IPS-15b (cell line): ENCODE results near the gene ARMC8.

Experiments used
- H3K27me3 ChIP-seq: one replicate; pipeline ENCODE4 v1.6.1; 2013; ENCODE audit warnings: low read length; ENCODE audit not compliant: control insufficient read depth, insufficient read depth
- H3K36me3 ChIP-seq: one replicate; pipeline ENCODE4 v1.6.1; 2013; ENCODE audit warnings: low read length; ENCODE audit not compliant: control insufficient read depth, insufficient read depth
- H3K4me1 ChIP-seq: one replicate; pipeline ENCODE4 v1.6.1; 2013; ENCODE audit warnings: mild to moderate bottlenecking, low read length; ENCODE audit not compliant: control insufficient read depth, insufficient read depth
- H3K4me3 ChIP-seq: one replicate; pipeline ENCODE4 v1.5.1; 2013; ENCODE audit warnings: low read depth, low read length
- H3K9ac ChIP-seq: one replicate; pipeline ENCODE4 v1.6.1; 2013; ENCODE audit warnings: low read depth, mild to moderate bottlenecking, low read length
- H3K9me3 ChIP-seq: one replicate; pipeline ENCODE4 v1.6.1; 2013; ENCODE audit warnings: mild to moderate bottlenecking, low read length; ENCODE audit not compliant: control insufficient read depth, insufficient read depth

Gene ARMC8

GRCh38 chr3:138338244-138338643 is 151.1 kb downstream of the ARMC8 start:
- no peaks in the 10 kb centered on the region for H3K27me3 ChIP-seq
- no peak overlapping the region for H3K4me3 ChIP-seq

GRCh38 chr3:138338811-138339210 is 151.7 kb downstream of the ARMC8 start:
- Histone ChIP-seq H3K4me1 (peaks cover 13% of the 10 kb centered on the region), H3K4me3 (no peak overlapping the region), H3K9ac (no peak overlapping the region), H3K9me3 (no peaks in the 10 kb centered on the region), H3K27me3 (no peaks in the 10 kb centered on the region), H3K36me3 (no peaks in the 10 kb centered on the region)

More at GRCh38 chr3:138338244-138338643, 151.1 kb downstream of the ARMC8 start:
- no peaks in the 10 kb centered on the region for H3K36me3 ChIP-seq
- peaks cover 13% of the 10 kb centered on the region for H3K4me1 ChIP-seq
- H3K9me3 ChIP-seq: no peaks in the 10 kb centered on the region
- no peak overlapping the region for H3K9ac ChIP-seq

GRCh38 chr3:138340511-138340910 is 153.4 kb downstream of the ARMC8 start:
- Histone ChIP-seq H3K27me3 (no peaks in the 10 kb centered on the region), H3K4me3 (no peak overlapping the region), H3K9ac (no peak overlapping the region), H3K9me3 (no peaks in the 10 kb centered on the region), H3K36me3 (no peaks in the 10 kb centered on the region), H3K4me1 (peaks cover 11% of the 10 kb centered on the region)

- H3K9me3 ChIP-seq: no peaks in the 10 kb centered on the region
- H3K4me1 ChIP-seq: no peaks in the 10 kb centered on the region
- no peaks in the 10 kb centered on the region for H3K36me3 ChIP-seq
- H3K9ac ChIP-seq: no peak overlapping the region
- peaks cover 6% of the 10 kb centered on the region for H3K27me3 ChIP-seq
- no peak overlapping the region for H3K4me3 ChIP-seq
These were observed 157.7 kb downstream of the ARMC8 start for GRCh38 chr3:138344754-138345153.
